ENCODE data around the gene STARD3.

STARD3 gene

DNA sequence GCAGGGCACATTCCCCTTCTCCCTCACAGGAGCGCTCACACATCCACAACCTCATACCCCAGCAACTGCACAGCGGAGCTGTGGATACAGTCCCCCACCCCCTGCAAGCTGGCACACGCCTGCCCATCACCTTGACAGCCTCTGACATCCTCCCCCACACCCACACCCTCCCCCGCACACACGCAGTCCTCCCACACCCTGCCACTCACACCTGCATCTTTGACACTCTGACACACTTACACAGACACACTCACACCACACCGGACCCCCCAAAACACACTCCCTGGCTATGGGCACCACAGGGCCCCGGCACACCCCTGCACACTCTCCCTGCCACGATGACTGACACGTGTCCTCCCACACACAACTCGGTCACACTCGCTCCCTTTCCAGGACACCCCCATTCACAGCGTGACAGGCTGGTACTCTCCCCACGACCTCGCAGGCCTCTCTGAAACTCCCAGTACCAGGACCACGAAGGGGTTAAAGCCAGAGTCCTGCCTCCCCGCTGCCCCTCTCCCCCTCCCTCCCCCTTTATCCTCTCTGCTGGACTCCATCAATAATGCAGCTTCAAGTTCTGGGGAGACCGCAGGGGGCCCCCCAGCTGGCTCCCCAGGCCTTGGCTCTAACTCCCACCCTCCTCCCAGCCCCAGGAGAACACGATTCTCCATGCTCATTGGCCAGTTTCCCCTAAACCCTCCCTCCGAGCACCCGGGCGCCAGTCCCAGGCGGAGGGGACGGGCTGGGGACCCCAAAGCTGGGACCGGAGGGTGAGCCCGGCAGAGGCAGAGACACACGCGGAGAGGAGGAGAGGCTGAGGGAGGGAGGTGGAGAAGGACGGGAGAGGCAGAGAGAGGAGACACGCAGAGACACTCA is 10.5 kb upstream of the STARD3 start, which contains the start of gene PPP1R1B:
Gene PPP1R1B (plus strand): TSS at position 782 of the 876 bp plus-strand sequence. CDS start 441 bp downstream, outside the sequence.
- Histone ChIP-seq H3K9me3 (no peaks in the 10 kb centered on the region), H3K36me3 (no peaks in the 10 kb centered on the region), H3K4me1 (ENCODE audit: control insufficient read depth in 1 of 2, insufficient read depth in 1 of 2, low read depth in 1 of 2, low read length in 1 of 2) (peaks cover 44 to 60% of the 10 kb centered on the region in 2 experiments), H3K4me3 (ENCODE audit: low read depth in 1 of 2, low read length in 1 of 2) (peak within 1 kb of the TSS in 1 of 2 experiments; percentile 21), H3K27me3 (peaks cover 62% of the 10 kb centered on the region), H3K27ac (no peak within 1 kb of the TSS)
- TF ChIP-seq, protein P1, sequence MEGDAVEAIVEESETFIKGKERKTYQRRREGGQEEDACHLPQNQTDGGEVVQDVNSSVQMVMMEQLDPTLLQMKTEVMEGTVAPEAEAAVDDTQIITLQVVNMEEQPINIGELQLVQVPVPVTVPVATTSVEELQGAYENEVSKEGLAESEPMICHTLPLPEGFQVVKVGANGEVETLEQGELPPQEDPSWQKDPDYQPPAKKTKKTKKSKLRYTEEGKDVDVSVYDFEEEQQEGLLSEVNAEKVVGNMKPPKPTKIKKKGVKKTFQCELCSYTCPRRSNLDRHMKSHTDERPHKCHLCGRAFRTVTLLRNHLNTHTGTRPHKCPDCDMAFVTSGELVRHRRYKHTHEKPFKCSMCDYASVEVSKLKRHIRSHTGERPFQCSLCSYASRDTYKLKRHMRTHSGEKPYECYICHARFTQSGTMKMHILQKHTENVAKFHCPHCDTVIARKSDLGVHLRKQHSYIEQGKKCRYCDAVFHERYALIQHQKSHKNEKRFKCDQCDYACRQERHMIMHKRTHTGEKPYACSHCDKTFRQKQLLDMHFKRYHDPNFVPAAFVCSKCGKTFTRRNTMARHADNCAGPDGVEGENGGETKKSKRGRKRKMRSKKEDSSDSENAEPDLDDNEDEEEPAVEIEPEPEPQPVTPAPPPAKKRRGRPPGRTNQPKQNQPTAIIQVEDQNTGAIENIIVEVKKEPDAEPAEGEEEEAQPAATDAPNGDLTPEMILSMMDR (IDR thresholded peaks at IDR 0.05): no peak

- no peaks in the 10 kb centered on the region for H3K9me3 ChIP-seq
- H3K36me3 ChIP-seq: no peaks in the 10 kb centered on the region
- H3K27me3 ChIP-seq: peaks cover 54% of the 10 kb centered on the region
- TF ChIP-seq, protein P1 (IDR thresholded peaks at IDR 0.05): no peak
- no peak overlapping the region for H3K27ac ChIP-seq
- peak overlapping the region in 1 of 2 experiments; percentile 21 for H3K4me3 ChIP-seq (ENCODE audit: low read depth in 1 of 2, low read length in 1 of 2)
- H3K4me1 ChIP-seq (ENCODE audit: control insufficient read depth in 1 of 2, insufficient read depth in 1 of 2, low read depth in 1 of 2, low read length in 1 of 2): peaks cover 49 to 62% of the 10 kb centered on the region in 2 experiments
Observed at GRCh38 chr17:39627047-39627711, 9.8 kb upstream of the STARD3 start.

DNA sequence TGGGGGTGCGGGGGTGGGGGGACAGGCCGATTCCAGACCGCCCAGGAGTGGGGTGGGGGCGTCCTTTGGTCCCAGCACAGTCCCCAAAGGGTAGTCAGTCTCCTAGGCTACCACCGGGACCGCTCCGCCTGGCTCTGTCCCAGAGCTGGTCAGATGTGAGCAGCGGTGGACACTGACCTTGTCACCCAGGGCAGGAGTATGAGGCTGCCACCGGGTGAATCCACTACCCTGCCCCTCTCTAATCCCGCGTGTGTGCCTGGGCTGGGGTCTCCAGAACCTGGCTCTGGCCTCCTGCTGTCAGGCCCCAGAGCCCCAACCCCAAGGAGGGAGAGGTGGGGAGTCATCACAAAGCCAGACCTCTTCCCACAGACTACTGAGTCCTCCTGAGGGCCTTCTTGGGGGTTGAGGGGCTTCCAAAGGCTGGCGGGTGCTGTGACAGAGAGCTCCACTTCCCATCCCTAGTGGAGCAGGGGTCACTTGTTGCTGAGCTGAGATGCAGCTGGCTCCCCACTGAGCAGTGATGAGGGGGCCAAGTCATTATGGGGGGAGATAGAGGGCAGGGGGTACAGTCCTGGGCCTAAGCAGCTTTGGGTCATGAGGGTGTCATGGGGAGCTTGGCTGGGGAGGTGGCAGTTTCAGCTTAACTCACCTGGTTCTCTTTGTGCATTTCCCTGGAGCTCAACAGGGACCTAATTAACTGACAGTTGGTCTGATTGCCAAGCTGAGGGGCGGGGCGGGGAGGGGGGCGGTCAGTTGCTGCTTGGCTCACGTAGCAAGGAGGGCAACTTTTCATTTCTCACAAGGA is 9.0 kb upstream of the STARD3 start:
- Histone ChIP-seq H3K4me1 (ENCODE audit: control insufficient read depth in 1 of 2, insufficient read depth in 1 of 2, low read depth in 1 of 2, low read length in 1 of 2) (peaks cover 53 to 67% of the 10 kb centered on the region in 2 experiments), H3K4me3 (ENCODE audit: low read depth in 1 of 2, low read length in 1 of 2) (no peak overlapping the region)

DNA sequence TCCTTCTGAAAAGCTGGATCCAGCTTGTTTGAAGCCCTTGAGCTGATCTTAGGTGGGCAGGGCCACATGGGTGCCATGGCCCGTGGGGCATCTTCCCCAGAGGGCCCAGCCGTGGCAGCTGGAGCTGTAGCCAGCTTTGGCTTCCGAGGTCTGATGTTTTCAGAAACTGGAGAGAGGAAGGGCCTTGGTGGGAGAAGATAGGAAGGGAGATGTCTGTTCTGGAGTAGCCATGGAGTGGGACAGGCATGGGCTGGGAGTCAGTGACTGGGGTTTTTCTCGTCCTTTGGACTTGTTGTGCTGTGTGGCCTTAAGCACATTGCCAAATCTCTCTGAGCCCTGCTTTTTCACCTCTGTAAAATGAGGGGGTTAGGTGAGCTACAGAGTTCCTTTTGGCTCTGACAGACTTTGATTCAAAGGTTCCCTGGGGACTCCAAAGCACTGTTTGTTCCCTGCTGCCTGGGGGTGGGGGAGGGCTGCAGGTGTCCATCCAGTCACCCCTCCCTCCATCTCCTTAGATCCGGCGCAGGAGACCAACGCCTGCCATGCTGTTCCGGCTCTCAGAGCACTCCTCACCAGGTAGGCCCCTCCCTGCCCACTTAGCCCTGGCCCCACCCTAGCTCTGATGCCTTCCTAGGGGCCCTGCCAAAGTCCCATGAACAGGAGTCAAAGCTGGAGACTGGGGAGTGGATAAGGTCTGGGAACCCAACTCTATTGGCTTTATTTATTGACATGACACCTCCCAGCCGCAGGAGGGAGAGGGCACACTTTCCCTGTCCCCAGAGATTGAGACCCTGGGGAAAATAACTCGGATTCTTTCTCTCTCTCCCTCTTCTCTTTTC is 8.1 kb upstream of the STARD3 start:
- H3K27me3 ChIP-seq: peaks cover 50% of the 10 kb centered on the region
- no peaks in the 10 kb centered on the region for H3K9me3 ChIP-seq
- H3K4me1 ChIP-seq (ENCODE audit: control insufficient read depth in 1 of 2, insufficient read depth in 1 of 2, low read depth in 1 of 2, low read length in 1 of 2): peaks cover 63 to 69% of the 10 kb centered on the region in 2 experiments
- H3K4me3 ChIP-seq (ENCODE audit: low read depth in 1 of 2, low read length in 1 of 2): no peak overlapping the region
- H3K36me3 ChIP-seq: no peaks in the 10 kb centered on the region
- peak overlapping the region; percentile 70 for H3K27ac ChIP-seq
- TF ChIP-seq, protein P1 (IDR thresholded peaks at IDR 0.05): no peak

More for the DNA sequence above, 9.0 kb upstream of the STARD3 start:
- Histone ChIP-seq H3K9me3 (no peaks in the 10 kb centered on the region), H3K27ac (no peak overlapping the region), H3K27me3 (peaks cover 54% of the 10 kb centered on the region), H3K36me3 (no peaks in the 10 kb centered on the region)
- TF ChIP-seq, protein P1 (IDR thresholded peaks at IDR 0.05): no peak
